GM19099 (cell line): Measurements from ENCODE around the gene TRERF1.

Experiments
- POLR2A ChIP-seq: IDR thresholded peaks from 3 replicates; pipeline ENCODE4 v1.6.1; 2011; ENCODE audit warnings: low read depth; ENCODE audit not compliant: insufficient read length; ENCODE audit errors: extremely low read depth

Gene TRERF1

GRCh38 chr6:42175860-42176259, 275.9 kb downstream of the TRERF1 start:
- TF ChIP-seq POLR2A: no peak
